Measurements from ENCODE around the gene C11orf16.

DNA sequence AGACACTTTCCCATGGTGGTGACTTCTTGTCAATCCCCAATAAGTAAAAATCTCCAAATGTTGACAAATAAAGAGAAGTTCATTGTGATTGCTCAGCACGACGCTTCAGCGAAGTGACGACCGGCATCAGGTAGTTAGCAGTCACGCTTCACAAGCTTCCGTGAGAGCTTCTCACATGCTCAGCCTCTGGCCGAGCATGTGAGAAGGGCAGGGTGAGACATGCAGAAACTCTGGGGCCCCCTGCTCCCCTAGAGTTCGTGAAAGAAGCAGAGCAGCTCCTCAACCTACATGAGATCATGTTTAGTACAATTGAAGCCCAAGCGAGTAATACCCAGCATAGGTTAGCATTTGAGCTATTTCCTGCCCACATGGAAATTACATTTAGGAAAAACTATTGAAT lies 4.4 kb upstream of the C11orf16 start:
- TF ChIP-seq POLR2AphosphoS5 (IDR thresholded peaks at IDR 0.05) (no peak), POLR2A (IDR thresholded peaks at IDR 0.05) (no peak)
- TF ChIP-seq, protein P1, sequence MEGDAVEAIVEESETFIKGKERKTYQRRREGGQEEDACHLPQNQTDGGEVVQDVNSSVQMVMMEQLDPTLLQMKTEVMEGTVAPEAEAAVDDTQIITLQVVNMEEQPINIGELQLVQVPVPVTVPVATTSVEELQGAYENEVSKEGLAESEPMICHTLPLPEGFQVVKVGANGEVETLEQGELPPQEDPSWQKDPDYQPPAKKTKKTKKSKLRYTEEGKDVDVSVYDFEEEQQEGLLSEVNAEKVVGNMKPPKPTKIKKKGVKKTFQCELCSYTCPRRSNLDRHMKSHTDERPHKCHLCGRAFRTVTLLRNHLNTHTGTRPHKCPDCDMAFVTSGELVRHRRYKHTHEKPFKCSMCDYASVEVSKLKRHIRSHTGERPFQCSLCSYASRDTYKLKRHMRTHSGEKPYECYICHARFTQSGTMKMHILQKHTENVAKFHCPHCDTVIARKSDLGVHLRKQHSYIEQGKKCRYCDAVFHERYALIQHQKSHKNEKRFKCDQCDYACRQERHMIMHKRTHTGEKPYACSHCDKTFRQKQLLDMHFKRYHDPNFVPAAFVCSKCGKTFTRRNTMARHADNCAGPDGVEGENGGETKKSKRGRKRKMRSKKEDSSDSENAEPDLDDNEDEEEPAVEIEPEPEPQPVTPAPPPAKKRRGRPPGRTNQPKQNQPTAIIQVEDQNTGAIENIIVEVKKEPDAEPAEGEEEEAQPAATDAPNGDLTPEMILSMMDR (IDR thresholded peaks at IDR 0.05), result no peak
